ENCODE results near the gene PIH1D2.
A peak's percentile ranks its signal among the peaks of the same experiment; 100 is the strongest.
"Not testable (repeated sequence)": the region's sequence is repeated elsewhere in the genome, so short reads cannot be mapped to it uniquely, and the experiment has no call there.

PIH1D2 gene

DNA sequence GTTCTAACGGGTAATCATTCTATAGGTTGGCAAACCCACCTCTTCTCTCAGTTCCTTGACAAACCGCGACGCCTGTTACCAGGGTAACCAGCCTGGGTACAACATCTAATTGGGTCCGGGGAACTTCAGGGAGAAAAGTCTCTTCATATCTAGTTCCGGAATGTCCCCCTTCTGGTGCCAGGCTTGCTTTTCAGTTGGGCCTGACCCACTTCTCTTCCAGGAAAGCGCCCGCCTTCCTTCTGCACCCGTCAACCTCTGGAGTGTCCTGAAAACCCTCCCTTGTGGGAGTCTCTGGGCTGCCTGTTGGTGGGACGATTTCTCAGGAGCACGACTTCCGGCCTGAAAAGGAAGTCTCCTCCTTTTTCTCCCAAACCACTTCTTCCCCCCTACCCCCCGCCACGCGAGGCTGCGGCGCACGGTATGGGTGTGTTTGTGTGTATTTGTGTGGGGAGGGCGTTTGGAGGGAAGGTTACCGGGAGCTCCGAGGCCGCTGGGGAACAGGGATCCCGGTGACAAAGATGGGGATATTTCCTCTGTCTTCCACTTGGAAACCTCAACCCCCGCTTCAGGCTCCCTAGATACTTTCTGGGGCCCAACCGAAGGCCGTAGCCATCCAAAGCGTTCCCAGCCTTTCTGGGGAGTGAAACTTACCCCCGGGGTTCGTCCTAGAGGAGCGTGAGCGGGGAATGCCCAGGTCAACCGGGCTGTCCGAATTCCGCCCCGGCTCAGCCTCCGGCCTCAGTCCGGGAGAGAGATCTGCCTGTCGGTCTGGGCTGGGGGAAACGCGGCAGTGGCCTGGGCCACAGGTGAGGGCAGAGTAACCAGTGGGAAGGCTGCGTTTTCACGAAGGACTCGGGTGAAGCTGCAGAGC lies at the start of gene PIH1D2, which contains the start of gene NKAPD1:
Gene PIH1D2 (minus strand): TSS at position 77 of the 871 bp plus-strand sequence. CDS start 843 bp downstream, outside the sequence.
Gene NKAPD1 (plus strand): TSS at position 359 of the 871 bp plus-strand sequence. CDS start 1,276 bp downstream, outside the sequence.
- peak; percentile 76 to 79 for DNase-seq

GRCh38 chr11:112123129-112123528 lies 49.3 kb upstream of the PIH1D2 start:
- DNase-seq = no peak

GRCh38 chr11:112121981-112122615 lies 48.3 kb upstream of the PIH1D2 start:
- no peak for DNase-seq

- DNase-seq = no peak
Observed at GRCh38 chr11:112118176-112118575, 44.4 kb upstream of the PIH1D2 start.

DNA sequence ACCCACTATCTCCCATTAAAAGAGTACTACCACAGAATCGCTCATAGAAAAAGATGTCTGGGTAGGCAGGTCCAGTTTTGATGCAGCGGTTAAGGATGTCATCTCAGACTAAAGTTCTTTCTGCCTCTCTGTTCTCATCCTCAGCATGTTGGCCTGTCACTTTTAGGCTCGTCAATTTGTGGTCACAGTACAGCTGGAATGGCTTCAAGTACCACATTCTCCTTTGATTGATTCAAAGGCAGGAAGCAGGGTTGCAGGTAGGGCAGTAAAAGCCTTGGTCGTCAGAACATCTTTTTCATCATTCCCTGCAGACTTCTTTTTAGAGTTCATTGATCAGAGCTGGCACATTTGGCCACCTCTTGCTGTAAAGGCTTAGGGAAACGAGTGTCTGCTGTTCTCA lies 41.6 kb upstream of the PIH1D2 start:
- DNase-seq = no peak

DNA sequence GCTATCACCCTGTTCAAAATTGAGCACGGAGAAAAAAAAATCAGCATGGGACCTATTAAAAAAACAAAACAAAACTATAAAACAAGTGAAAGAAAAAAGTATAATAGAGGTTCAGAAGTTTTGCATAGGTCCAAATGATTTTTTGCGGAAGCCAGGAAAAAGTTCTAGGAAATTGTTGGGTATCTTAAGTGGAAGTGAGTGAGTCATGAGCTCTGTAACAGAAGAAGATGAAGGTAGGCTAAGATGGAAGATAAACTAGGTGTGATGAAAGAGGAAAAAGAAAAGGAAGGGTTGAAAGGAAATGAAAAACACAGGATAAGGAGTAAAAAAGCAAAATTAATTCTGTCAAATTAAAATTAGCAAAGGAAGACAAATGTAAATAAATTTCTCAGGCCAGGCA lies 40.6 kb upstream of the PIH1D2 start:
- no peak for DNase-seq

DNA sequence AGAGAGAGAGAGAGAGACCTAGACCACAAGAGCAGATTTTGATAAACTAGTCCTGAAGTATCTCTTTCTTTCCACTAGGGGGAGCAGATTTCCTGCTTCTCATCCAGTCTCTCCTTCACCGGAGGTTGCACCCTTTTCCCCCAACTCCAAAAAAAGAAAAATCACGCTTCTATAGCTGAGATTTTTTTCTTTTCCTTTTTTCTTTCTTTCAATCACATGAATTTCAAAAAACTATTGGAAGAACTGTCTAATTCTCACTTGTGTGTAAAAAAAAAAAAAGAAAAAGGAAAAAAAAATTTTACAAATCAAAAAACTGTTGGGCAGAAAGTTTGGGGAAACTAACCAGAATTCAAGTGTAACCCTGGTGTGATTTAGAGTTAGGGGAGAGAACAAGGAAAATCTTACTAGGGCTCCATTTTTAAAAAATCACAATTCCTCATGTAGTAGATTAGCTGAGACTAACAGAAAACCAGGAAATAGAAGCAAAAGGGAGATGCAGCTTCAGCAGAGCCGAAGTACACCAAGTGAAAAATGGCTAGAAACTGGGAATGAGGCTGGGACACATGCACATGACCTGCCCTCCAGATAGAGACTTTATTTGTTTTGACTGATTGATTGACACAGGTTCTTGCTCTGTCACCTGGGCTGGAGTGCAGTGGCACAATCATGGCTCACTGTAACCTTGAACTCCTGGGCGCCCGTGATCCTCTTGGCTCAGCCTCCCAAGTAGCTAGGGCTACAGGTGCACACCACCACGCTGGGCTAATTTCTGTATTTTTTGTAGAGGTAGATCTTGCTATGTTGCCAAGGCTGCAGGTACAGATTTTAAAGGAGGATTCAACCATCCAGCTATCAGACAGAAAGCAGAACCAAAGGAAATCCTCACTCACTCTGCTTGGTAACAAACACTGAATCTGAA lies 40.0 kb upstream of the PIH1D2 start:
- no peak for DNase-seq

DNA sequence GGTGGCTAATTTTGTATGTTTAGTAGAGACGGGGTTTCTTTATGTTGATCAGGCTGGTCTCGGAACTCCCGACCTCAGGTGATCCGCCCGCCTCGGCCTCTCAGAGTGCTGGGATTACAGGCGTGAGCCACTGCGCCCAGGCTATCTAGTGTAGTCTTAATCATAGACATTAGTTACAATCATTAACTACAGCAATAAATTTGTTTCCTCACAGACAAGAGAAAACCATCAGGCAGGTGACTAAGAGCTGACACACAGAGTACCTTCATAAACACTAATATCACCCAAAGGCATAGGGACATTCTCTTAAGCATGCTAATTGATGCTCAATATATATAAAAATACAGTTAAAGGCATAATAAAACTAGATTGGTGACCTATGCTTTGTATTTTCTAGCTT lies 32.3 kb upstream of the PIH1D2 start:
- no peak for DNase-seq

DNA sequence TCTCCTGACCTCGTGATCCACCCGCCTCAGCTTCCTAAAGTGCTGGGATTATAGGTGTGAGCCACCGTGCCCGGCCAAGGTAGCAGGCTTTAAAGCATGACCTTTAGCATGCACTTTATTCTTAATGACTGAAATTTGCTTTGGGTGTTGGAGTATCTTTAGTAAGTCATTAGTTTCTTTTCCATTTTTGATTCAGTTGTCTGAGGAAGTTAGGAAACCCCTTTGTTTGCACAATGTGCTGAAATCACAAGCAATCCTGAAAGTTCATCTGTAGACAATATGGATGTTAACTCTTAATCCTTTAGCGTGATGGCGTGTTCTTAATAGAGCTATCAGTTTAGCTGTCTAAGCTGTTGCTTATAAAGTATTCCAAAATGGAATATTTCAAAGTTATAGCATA lies 29.6 kb upstream of the PIH1D2 start:
- no peak for DNase-seq

DNA sequence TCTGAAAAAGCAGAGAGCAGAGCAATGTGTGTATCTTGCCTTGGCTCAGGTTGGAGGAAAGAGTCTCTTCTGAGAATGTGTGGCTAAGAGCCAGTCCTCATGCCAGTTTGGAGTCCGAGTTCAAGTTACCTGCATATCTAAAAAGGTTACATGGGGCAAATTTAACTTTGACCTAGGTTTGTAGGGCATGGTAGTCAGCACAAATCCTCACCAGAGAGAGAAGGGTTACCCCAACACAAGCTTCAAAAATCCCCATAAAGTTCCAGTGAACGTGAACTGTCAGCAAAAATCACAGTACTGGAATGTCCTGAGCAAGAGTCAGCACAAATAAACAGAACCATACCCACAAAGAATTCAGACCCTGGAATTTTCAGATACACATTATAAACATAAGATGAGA lies 26.6 kb upstream of the PIH1D2 start:
- DNase-seq = no peak

DNA sequence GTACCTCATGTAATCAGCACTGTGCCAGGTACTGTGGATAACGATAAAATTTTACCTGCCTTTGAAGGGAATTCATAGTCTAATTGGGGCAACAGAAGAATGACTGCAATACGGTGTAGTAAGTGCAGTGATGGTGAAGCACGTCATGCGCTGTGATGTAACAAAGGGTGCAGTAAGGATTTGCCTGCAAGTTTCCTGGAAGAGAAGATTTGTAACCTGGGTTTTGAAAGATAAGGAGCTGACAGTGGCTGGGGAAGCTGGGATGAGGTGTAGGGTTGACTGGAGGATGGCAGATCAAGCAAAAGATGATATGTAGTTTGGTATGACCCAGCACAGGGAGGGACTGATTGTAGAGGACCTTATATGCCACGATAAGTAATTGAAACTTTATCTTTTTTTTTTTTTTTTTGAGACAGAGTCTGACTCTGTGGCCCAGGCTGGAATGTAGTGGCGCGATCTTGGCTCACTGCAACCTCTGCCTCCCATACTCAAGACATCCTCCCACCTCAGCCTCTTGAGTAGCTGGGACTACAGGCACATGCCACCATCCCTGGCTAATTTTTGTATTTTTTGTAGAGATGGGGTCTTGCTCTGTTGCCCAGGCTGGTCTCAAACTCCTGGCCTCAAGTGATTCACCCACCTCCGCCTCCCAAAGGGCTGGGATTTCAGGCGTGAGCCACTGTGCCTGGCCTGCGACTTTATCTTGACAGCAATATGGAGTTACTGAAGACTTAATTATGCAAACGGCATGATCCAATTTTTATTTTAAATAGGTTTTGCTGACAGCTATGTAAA lies 24.1 kb upstream of the PIH1D2 start:
- no peak for DNase-seq

DNA sequence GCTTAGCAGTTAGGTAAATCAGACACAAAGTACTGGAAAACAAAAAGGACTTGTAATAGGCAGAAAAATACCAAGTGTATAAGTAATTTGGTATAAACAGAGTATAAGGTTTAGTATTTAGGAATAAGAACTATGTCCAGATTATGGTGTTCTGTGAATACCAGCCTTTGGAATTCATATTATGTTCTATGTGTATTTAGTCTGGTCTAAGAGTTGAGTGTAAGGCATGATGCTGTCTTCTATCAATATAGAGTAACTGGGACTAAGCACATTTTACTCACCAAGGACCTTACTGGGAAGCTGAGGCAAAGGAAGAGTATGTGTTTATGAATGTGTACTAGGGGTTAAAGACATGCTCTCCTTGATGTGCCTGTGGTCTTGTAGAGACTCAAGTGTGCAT lies 22.4 kb upstream of the PIH1D2 start:
- no peak for DNase-seq

DNA sequence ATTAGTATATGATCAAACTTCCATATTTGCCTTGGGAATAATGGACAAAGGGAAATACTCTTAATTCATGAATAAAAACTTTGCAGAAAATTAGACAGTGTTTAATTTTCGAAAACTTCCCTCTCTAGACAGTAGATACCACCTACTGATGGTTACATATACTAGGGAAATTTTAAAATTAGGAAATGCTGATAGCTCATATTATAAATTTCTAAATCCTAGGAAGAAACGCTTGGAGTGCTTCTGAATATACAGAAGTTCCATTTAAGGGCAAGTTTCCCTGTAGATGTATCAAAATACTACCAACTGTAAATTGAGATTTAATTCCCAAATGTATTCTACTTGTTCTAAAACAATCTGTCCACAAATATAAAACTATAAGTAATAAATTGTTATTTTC lies 21.5 kb upstream of the PIH1D2 start:
- DNase-seq = not testable (repeated sequence)

DNA sequence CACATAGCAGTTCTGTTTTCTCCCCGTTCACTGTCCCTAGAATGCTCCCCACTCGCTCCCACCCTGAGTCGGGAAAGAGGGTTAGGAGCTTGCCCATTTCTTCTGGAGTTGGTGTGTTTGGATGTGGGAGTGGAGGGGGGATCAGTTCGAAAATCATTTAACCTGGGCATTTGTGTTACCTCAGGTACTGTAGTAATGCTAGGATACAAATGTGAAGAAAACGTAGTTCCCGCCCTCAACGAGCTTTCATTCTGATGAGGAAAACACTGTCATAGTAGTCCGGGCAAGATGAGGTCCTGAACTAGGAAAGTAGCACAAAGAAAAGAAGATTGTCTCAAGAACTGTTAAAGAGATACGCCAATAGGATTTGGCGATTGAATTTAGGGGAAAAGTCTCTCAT lies 13.4 kb upstream of the PIH1D2 start:
- no peak for DNase-seq

GRCh38 chr11:112086422-112087191 lies 12.8 kb upstream of the PIH1D2 start, which contains the start of the genes SDHD and TIMM8B:
SDHD (plus strand) TSS chr11:112086873; CDS start chr11:112086908, 35 bp downstream.
TIMM8B (minus strand) TSS chr11:112086756; CDS start chr11:112086723, 33 bp downstream.
- DNase-seq = peak; percentile 95

DNA sequence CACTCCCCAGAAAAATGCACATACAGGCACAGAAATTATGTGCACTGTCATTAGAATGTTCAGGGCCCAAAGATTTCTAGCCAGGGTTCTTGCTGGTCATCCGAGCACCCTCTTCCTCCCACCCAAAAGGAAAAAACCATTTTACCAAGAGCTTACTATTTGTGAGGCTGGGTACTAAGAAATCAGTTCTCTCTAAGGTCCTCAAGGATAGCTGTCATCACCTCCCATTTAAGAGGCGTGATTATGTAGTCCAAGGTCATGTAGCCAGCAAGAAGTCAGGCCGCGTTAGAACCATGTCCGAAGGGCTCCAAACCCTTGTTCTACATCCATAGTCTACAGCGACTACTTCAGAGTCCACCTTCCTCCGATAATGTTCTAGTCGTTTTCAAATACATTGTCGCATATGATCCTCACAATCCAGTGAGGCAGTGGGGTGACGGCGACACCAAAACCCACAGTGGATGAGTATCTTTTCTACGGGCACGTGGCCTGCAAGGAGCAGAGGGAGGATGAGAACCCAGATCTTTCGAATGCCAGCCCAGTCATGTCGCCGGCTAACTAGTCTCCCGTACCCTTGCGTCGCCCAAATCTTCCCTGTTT lies 12.1 kb upstream of the PIH1D2 start:
- peak; percentile 30 to 33 for DNase-seq

- no peak for DNase-seq
Observed at GRCh38 chr11:112082729-112083128, 8.9 kb upstream of the PIH1D2 start.

- DNase-seq = no peak
Observed at GRCh38 chr11:112062923-112063322, 10.9 kb downstream of the PIH1D2 start.

GRCh38 chr11:112058103-112058502 lies 15.7 kb downstream of the PIH1D2 start:
- DNase-seq = no peak

GRCh38 chr11:112057170-112057569 lies 16.6 kb downstream of the PIH1D2 start:
- DNase-seq = no peak

GRCh38 chr11:112051768-112052167 lies 22.0 kb downstream of the PIH1D2 start:
- DNase-seq = no peak

Data from activated CD4-positive, alpha-beta T cell treated with anti-CD3 and anti-CD28 coated beads for 4 hours (primary cell).